Measurements from ENCODE around the gene CAMSAP2.
"Not testable (repeated sequence)": the region's sequence is repeated elsewhere in the genome, so short reads cannot be mapped to it uniquely, and the experiment has no call there.

Gene CAMSAP2

GRCh38 chr1:200739702-200740570 is 1.2 kb downstream of the CAMSAP2 start:
- DNase-seq = no peak

- DNase-seq = no peak
Measured at GRCh38 chr1:200740571-200741208, 2.0 kb downstream of the CAMSAP2 start.

GRCh38 chr1:200741551-200742207 is 3.0 kb downstream of the CAMSAP2 start:
- no peak for DNase-seq

- DNase-seq = no peak
Measured at GRCh38 chr1:200744143-200744542, 5.5 kb downstream of the CAMSAP2 start.

GRCh38 chr1:200749090-200749489 is 10.4 kb downstream of the CAMSAP2 start:
- no peak for DNase-seq

- not testable (repeated sequence) for DNase-seq
Measured at GRCh38 chr1:200750749-200751148, 12.1 kb downstream of the CAMSAP2 start.

- no peak for DNase-seq
Measured at GRCh38 chr1:200751717-200752116, 13.0 kb downstream of the CAMSAP2 start.

GRCh38 chr1:200753650-200754198 is 15.0 kb downstream of the CAMSAP2 start:
- no peak for DNase-seq

GRCh38 chr1:200755456-200755855 is 16.8 kb downstream of the CAMSAP2 start:
- no peak for DNase-seq

GRCh38 chr1:200762089-200762488 is 23.4 kb downstream of the CAMSAP2 start:
- DNase-seq = no peak

GRCh38 chr1:200767321-200767720 is 28.6 kb downstream of the CAMSAP2 start:
- no peak for DNase-seq

- no peak for DNase-seq
Measured at GRCh38 chr1:200771625-200772555, 33.2 kb downstream of the CAMSAP2 start.

- DNase-seq = no peak
Measured at GRCh38 chr1:200774311-200774710, 35.6 kb downstream of the CAMSAP2 start.

- DNase-seq = no peak
Measured at GRCh38 chr1:200774735-200775444, 36.2 kb downstream of the CAMSAP2 start.

GRCh38 chr1:200775850-200776249 is 37.2 kb downstream of the CAMSAP2 start:
- DNase-seq = no peak

- no peak for DNase-seq
Measured at GRCh38 chr1:200776949-200777348, 38.3 kb downstream of the CAMSAP2 start.

GRCh38 chr1:200778766-200779165 is 40.1 kb downstream of the CAMSAP2 start:
- DNase-seq = no peak

- no peak for DNase-seq
Measured at GRCh38 chr1:200779326-200779725, 40.6 kb downstream of the CAMSAP2 start.

GRCh38 chr1:200780545-200781369 is 42.1 kb downstream of the CAMSAP2 start:
- DNase-seq = no peak

GRCh38 chr1:200783926-200784325 is 45.2 kb downstream of the CAMSAP2 start:
- no peak for DNase-seq

- no peak for DNase-seq
Measured at GRCh38 chr1:200784576-200784975, 45.9 kb downstream of the CAMSAP2 start.

Measured in KG1 (cell line).